VCaP (cell line): ENCODE results near the gene CACNA1D.

Source experiments
- H3K27ac ChIP-seq: fragments of 450-650 bp; 2 replicates; pipeline ENCODE4 v1.5.1; 2017
- TF ChIP-seq, protein P1 (sequence below): fragments of 450-650 bp; conservative IDR thresholded peaks from 2 replicates; pipeline ENCODE4 v1.5.1; 2017; ENCODE audit warnings: mild to moderate bottlenecking, moderate library complexity

CACNA1D gene

DNA sequence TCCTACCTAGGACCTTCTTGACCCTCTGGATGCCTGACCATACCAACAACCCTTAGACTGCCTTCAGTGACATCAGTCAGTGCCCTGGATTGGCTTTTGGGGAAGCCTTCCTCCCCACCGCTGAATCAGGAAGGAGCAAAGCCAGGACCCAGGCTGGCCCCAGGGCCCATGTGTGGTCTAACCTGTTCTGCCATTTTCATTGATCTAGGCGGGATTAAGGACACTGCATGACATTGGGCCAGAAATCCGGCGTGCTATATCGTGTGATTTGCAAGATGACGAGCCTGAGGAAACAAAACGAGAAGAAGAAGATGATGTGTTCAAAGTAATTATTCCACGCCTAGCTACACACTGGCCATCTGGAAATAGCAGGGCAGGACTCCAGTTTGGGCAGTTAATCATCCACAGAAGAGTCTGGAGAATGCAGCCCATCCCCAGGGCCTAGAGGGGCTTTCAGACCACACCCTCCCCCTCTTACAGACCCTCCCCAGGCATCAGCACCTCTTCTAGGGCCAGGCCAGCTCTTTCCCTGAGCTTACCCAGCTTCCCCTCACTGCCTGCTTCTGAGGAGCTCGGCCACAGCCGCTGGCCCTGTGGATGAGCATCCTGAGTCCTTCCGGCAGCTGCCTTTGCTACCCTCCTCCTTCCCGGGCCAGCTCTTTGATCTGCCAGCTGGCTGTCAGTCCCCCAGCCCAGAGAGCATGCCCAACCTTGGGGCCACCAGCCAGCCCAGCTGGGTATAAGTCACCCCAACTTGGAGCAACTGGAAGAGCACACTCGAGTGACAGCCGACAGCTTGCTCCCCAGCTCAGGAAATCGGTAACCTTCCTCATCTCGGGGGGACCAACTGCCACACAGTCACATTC, 305.9 kb downstream of the CACNA1D start:
- TF ChIP-seq, protein P1, sequence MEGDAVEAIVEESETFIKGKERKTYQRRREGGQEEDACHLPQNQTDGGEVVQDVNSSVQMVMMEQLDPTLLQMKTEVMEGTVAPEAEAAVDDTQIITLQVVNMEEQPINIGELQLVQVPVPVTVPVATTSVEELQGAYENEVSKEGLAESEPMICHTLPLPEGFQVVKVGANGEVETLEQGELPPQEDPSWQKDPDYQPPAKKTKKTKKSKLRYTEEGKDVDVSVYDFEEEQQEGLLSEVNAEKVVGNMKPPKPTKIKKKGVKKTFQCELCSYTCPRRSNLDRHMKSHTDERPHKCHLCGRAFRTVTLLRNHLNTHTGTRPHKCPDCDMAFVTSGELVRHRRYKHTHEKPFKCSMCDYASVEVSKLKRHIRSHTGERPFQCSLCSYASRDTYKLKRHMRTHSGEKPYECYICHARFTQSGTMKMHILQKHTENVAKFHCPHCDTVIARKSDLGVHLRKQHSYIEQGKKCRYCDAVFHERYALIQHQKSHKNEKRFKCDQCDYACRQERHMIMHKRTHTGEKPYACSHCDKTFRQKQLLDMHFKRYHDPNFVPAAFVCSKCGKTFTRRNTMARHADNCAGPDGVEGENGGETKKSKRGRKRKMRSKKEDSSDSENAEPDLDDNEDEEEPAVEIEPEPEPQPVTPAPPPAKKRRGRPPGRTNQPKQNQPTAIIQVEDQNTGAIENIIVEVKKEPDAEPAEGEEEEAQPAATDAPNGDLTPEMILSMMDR, result no peak
- no peak overlapping the region for H3K27ac ChIP-seq

DNA sequence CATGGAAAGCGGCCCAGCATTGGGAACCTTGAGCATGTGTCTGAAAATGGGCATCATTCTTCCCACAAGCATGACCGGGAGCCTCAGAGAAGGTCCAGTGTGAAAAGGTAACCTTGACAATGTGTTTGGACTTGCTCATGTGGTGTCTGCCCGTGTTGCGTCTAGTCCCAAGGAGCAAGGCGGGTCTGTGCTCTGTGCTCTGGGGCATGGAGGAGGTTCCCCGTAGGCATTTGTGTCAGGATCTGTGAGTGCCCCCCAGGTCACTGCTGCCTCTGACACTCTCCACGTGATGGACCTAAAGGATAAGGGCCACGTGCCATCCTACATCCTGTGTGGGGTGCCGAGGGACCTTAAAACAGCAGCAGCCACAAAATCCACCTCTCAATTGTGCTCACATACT, 306.9 kb downstream of the CACNA1D start:
- H3K27ac ChIP-seq, result no peak overlapping the region
- TF ChIP-seq, protein P1, result no peak

DNA sequence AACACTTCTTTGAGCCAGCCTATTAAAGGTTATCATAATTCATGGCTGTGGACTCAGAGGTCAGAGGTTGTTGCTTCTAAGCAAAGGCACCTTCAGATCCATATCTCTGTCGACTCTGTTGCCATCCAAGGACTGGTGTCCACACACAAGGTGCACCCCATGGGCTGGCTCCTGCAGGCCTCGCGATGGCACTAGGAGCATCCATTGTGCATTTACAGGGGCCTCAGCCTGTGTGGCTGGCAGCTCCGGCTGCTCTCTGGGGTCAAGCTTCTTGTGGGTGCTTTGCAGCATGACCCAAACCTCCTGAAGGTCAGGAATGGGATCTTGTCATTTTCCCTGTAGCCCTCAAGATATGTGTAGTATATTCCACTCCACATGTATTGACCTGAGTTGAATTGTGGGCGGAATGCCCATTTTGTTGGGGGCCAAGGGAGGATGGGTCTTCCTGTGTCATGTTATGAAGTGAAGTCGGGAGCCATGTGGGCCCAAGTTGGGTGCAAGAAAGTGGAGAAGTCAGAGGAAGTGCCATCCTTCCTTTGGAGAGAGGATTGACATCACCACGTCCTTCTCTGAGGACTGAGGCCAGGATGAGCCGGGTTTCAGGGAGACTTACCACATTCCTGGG, 308.0 kb downstream of the CACNA1D start:
- TF ChIP-seq, protein P1, result no peak
- no peak overlapping the region for H3K27ac ChIP-seq

DNA sequence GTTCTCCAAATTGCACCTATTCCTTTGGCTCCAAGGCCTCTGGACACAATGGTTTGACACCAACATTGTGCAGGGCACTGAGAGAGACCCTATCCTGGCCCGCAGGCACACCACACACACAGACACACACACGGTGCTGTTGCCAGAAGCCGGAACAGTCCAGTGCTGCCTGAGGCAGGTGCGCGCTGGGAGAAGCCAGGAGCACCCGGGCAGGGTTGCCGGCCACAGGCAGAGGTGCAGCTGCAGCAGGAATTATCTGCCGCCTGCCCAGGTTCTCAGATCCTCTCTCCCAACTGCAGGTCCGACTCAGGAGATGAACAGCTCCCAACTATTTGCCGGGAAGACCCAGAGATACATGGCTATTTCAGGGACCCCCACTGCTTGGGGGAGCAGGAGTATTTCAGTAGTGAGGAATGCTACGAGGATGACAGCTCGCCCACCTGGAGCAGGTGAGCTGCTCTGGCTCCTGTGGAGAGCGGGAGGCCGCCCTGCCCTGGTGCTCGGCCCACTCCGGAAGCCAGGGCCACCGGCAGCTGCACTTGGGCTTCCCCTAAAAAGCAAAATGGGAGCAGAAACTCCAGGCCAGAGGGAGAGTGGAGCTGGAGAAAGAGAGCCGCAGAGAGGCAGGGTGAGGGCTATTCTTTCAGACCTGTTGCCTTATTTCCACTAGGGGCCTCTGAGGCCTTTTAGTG, 308.9 kb downstream of the CACNA1D start:
- TF ChIP-seq, protein P1, result no peak
- no peak overlapping the region for H3K27ac ChIP-seq

DNA sequence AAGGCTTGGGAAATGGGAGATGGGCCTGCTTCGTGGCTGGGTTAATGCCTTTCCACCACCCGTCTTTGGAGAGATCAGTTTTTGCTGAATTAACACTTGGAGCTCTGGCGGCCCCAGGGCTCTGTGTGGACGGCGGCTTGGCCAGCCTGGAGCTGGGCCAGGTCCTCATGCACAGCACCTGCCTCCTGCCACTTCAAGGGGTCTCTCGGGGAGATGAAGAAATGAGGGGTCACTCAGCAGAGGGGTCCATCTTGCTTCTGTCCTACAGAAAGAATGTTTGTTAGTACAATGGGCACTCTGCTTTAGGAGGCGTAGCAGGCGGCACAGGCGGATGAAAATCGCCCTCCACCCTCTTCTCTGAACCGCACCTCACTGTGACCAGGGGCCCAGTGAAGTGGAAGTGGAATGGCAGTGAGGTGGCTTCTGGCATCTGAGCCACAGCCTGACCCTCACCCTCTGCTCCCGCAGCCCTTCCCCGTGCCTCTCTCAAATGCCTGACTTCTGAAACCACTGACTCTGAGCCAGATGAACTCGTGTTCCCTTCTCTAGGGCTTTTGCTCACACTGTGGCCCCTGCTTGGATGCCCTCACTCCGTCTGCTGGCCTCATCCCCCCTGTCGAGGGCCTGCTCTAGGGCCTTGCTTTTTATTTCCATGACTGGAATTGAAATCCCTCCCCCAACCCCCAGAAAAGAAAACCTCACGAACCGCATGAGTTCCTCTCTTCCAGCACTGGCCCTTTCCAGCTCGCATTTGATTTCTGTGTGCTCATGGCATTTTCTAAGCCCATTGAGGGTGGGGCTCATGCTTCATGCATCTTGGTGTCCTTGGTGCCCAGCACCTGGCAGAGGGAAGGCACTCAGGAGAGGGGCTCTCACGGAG, 309.6 kb downstream of the CACNA1D start:
- no peak overlapping the region for H3K27ac ChIP-seq
- TF ChIP-seq, protein P1, result no peak

DNA sequence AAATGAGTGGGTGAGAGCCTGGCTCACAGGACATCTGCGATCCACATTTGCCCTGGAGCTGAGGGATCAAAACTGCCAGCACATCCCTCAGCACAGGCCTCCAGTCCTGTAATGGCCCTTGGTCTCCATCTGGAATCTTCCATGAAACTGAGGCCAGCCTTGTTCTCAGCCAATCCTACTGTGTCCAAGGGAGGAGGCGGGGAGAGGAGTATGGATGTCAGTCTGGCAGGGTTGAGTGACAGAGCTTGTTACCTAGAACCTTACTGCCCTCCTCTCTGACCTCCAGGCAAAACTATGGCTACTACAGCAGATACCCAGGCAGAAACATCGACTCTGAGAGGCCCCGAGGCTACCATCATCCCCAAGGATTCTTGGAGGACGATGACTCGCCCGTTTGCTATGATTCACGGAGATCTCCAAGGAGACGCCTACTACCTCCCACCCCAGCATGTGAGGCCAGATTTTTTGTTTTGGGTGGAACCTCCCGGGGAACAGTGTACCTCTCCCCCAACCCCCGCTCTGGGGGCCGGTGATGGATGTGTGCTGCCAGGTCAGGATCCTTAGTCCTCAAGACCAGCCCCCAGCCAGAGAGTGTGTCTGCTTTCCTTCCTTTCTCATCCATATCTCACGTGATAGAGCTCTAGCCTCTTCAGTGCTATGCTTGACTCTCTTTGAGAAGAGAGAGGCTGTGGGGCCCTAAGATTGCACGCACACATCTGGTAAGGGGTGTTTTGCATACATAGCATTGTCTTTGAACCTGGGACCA, 310.5 kb downstream of the CACNA1D start:
- H3K27ac ChIP-seq, result no peak overlapping the region
- TF ChIP-seq, protein P1, result no peak
